ENCODE measurements around the gene ATXN1. TPM values are rescaled to one million over a fixed set of nuclear protein-coding genes. Genes with fewer than 3 reads are reported as not detected.

The ATXN1 gene
- total RNA-seq, 2 donors from 2014 or later, result 56.4 to 103 TPM

DNA sequence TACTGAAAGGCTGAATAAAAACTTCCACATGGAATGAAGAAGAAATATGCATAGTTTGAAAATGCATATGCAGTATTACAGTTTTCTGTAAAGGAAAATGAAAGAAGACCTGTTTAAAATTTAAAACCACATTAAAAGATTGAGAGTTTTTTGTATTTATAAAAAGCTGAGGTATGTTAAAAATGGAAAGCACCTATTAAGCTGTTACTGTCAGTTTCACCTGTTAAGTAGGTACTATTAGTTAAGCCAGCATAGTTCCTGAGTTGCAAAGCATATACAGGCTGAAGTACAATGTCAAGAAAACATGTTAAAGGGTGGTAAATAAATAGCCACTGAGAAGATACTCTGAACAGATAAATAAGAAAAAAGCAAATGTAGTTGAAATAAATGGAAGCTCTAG lies 69.9 kb downstream of the ATXN1 start:
- H3K27me3 Mint-ChIP-seq, result no peaks in the 10 kb centered on the region
- no peaks in the 10 kb centered on the region for H3K9me3 Mint-ChIP-seq
- no peak for DNase-seq (ENCODE audit: low spot score)
- peak overlapping the region; percentile 83 to 89 for H3K27ac Mint-ChIP-seq
- H3K4me1 Mint-ChIP-seq (ENCODE audit: low read depth in 2 of 2), result peaks cover 64 to 75% of the 10 kb centered on the region in 2 donors
- no peak for ATAC-seq
- H3K36me3 Mint-ChIP-seq, result peaks cover 6% of the 10 kb centered on the region
- H3K4me3 Mint-ChIP-seq, result peak overlapping the region; percentile 77

DNA sequence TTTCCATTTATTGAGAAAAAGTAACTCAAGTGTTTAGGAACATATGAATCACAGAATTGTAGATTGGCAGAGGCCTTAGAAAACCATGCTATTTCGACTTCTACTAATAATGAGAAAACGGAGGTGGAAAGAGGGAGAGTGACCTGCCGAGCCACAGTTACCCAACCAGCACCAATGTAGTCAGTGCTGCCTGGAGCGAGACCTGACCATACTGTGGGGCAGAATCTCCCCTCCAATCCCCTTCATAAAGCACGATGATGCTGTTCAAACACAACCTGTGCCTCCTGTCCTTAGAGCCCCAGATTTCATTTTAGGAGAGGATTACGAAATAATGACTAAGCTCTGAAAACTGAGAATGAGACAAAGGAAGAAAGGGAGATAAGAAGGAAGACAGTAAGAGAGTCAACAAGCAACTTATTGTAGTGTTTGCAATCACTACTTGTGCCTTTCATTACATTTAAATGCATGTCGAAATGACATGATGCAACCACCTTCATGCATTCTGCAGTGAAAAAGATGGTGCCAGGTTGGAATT lies 70.6 kb downstream of the ATXN1 start:
- H3K27me3 Mint-ChIP-seq, result no peaks in the 10 kb centered on the region
- ATAC-seq, result peak; percentile 68 to 70
- peak overlapping the region; percentile 83 to 89 for H3K27ac Mint-ChIP-seq
- H3K36me3 Mint-ChIP-seq, result peaks cover 6% of the 10 kb centered on the region
- no peaks in the 10 kb centered on the region for H3K9me3 Mint-ChIP-seq
- no peak for DNase-seq (ENCODE audit: low spot score)
- peaks cover 63 to 74% of the 10 kb centered on the region in 2 donors for H3K4me1 Mint-ChIP-seq (ENCODE audit: low read depth in 2 of 2)
- H3K4me3 Mint-ChIP-seq, result peak overlapping the region; percentile 77

DNA sequence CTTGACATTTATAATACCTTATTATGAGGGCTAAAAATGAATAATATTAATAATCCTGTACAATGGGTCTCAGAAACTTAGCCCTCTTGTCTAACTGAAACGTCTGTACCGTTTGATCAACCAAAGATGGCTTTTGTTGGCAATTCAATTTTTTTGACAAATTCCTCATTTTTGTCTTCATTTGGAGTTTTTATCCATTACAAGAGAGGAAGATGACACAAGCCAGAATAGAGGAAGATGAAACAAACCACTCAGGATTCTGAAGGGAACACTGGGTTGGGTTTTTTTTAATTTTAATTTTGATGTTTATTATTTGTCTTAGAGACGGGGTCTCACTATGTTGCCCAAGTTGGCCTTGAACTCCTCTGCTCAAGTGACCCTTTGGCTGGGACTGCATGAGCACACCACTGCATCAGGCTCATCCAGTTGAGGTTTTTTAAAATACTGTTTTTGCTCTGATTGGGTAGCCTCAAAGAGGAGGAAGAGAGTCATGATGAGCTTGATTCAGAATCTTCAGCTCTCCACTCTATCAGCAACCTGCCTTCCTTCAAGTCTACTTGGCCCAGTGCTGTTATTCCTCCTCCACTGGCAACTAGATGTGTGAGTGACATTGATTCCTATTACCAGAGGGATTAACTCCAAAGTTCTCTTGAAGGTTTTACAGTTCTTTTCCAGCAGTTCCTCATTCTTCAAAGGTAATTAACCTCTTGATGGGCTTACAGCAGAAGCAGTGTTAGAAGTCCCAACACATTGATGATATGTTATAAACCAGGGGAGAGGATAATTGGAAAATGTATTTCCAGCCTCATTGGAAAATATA lies 71.3 kb downstream of the ATXN1 start:
- H3K27me3 Mint-ChIP-seq, result no peaks in the 10 kb centered on the region
- H3K27ac Mint-ChIP-seq, result peak overlapping the region; percentile 83 to 89
- DNase-seq (ENCODE audit: low spot score) (no peak), ATAC-seq (no peak)
- H3K4me3 Mint-ChIP-seq, result peak overlapping the region; percentile 77
- H3K36me3 Mint-ChIP-seq, result peaks cover 6% of the 10 kb centered on the region
- H3K4me1 Mint-ChIP-seq (ENCODE audit: low read depth in 2 of 2), result peaks cover 65 to 73% of the 10 kb centered on the region in 2 donors
- H3K9me3 Mint-ChIP-seq, result no peaks in the 10 kb centered on the region

DNA sequence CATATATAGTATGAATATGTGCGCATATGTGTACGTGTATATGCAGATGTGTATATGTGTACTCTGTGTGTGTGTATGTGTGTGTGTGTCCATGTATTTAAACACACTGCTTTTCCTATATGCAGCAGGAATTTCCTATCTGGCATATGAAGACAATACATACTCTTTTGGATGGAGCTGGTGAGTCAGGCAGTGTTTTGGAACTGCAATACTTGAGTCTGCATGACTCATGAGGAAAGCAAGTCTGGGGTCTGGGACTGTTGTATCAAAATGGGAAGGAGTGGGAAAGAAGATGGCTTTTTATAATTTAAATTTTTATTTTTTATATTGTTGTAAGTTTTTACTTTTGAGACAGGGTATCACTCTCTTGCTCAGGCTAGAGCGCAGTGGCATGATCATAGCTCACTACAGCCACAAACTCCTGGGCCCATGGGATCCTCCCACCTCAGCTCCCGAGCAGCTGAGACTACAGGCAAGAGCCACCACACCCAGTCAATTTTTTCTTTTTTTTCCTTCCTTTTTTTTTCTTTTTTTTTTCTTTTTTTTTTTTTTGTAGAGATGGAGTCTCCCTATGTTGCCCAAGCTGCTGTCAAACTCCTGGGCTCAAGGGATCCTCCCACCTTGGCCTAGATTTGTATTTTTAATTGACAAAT lies 72.2 kb downstream of the ATXN1 start:
- DNase-seq (ENCODE audit: low spot score) (no peak), ATAC-seq (no peak)
- Mint-ChIP-seq H3K9me3 (no peaks in the 10 kb centered on the region), H3K4me3 (no peak overlapping the region), H3K4me1 (ENCODE audit: low read depth in 2 of 2) (peaks cover 67 to 76% of the 10 kb centered on the region in 2 donors), H3K27me3 (no peaks in the 10 kb centered on the region), H3K36me3 (peaks cover 6% of the 10 kb centered on the region), H3K27ac (peak overlapping the region; percentile 83 to 88)

DNA sequence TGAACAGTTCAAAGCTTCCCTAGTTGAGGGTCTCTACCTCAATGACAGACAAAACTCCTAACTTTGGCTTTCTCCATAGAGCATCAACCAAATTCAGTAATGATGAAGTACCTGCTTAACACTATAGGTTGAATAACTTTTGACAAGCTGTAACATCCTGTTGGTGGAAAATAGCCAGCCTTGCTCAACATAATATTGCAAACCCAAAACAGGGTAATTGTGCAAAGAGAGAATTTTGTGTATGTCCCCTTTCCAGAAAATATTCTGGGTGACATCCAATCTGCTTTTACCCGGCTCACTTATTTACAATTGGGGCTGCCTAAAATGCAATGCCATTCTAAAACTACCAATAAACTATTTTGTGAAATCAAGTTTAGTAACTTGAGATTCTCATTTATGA lies 72.8 kb downstream of the ATXN1 start:
- H3K4me1 Mint-ChIP-seq (ENCODE audit: low read depth in 2 of 2), result peaks cover 69 to 77% of the 10 kb centered on the region in 2 donors
- DNase-seq (ENCODE audit: low spot score) (no peak), ATAC-seq (no peak)
- no peaks in the 10 kb centered on the region for H3K9me3 Mint-ChIP-seq
- H3K36me3 Mint-ChIP-seq, result peaks cover 6% of the 10 kb centered on the region
- no peaks in the 10 kb centered on the region for H3K27me3 Mint-ChIP-seq
- H3K4me3 Mint-ChIP-seq, result peak overlapping the region; percentile 79
- peak overlapping the region; percentile 83 to 88 for H3K27ac Mint-ChIP-seq

DNA sequence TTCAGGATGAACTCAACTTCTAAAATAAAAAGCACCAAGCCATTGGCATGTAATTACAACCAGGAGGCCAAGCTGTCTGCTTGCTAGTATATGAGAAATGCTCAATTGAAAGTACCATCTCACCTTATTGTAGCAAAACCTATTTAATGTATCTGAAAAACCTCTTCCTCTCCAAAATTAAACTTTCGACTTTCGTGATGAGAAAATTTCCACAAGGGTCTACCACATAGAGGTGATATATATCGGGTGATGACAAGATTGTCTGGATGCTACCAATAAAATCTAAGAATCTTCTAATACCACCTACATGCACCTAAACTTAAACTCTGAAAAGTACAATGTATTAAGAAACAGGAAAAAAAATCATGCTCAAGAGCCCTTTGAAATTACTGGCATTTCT lies 74.2 kb downstream of the ATXN1 start:
- Mint-ChIP-seq H3K9me3 (no peaks in the 10 kb centered on the region), H3K4me3 (peak overlapping the region; percentile 79), H3K4me1 (ENCODE audit: low read depth in 2 of 2) (peaks cover 67 to 86% of the 10 kb centered on the region in 2 donors), H3K36me3 (peaks cover 6% of the 10 kb centered on the region), H3K27me3 (no peaks in the 10 kb centered on the region), H3K27ac (peak overlapping the region; percentile 83 to 88)
- no peak for DNase-seq (ENCODE audit: low spot score)
- ATAC-seq, result no peak

DNA sequence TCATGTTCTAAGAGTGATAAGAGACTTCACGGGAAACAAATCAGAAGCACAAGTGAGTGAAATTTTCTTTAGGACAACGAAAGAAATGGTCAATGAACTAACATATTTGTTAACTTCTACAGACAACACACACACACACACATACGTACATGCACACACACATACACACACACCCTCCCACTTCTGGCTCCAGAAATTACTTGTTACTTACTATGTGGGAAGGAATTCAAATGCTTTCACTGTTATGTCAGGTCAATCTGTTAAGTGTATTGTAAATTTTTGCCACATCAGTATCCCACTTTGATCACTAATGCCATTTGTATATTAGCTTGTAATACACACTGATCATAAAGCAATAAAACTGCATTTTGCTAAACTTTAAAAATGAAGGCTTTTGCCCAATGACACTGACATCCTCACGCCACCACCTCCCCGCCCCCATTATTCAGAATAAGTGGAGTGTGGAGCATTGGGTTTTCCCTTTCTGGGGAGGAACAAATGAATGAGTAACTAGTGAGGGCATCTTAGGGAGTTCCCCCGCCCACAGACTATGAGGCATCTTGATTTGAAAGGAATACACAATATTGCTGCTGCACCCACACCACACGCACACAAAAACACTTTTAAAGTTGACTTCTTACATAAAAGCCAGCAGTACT lies 76.2 kb downstream of the ATXN1 start:
- Mint-ChIP-seq H3K4me3 (peak overlapping the region; percentile 63), H3K9me3 (no peaks in the 10 kb centered on the region), H3K27me3 (no peaks in the 10 kb centered on the region), H3K36me3 (peaks cover 5% of the 10 kb centered on the region), H3K27ac (peak overlapping the region; percentile 69 to 89), H3K4me1 (ENCODE audit: low read depth in 2 of 2) (peaks cover 65 to 85% of the 10 kb centered on the region in 2 donors)
- ATAC-seq, result peak; percentile 86 to 90
- DNase-seq (ENCODE audit: low spot score), result peak; percentile 92

DNA sequence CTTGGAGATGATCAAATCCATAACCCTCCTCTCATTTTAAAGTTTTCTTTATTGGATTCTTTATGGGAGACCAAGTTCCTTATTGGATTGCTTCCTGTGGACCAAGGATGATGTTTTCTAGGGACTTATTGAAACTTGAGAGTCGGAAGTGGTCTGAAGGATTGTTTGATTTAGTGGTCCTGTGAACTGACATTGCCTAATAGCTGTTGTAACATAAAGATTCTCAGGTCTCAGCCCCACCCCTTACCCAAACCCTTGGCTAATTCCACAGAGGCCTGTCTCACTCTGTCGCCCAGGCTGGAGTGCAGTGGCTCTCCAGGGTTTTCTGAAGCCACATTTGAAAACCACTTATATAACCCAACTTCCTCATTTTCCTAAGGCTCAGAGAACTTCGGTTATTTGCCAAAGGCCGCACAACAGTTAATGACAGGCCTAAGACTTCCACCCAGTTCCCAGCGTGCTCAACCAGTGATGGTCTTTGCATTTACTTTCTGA lies 77.0 kb downstream of the ATXN1 start:
- peak overlapping the region; percentile 69 to 89 for H3K27ac Mint-ChIP-seq

DNA sequence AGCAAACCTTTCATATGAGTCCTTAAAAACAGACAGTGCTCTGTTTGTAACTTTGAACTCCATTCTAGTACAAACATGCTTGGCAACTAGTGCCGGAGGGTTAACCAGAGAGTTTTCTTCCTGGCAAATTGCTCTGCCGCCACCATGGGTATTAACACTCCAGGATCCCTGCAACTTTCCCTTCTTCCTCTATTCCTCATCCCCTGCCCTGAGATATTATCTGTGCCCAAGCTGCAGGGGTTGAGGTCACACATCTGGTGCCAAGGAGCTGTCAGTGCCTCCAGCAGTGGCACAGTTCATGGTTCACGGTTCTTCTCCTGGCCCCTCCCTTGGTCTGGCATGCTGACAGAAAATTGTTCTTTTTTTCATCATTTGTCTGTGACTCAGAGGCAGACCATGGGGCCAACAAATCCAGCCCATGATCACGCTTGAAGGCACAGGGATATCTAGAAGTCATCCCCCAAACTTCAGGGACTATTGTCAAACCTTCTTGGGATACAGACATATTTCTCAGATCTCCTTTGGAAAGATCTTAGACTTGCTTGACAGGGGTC lies 77.5 kb downstream of the ATXN1 start:
- Mint-ChIP-seq H3K27me3 (no peaks in the 10 kb centered on the region), H3K4me3 (peak overlapping the region; percentile 63), H3K4me1 (ENCODE audit: low read depth in 2 of 2) (peaks cover 63 to 80% of the 10 kb centered on the region in 2 donors), H3K36me3 (peaks cover 5% of the 10 kb centered on the region), H3K9me3 (no peaks in the 10 kb centered on the region), H3K27ac (peak overlapping the region; percentile 69 to 89)
- ATAC-seq, result peak in 1 of 2 donors; percentile 54
- no peak for DNase-seq (ENCODE audit: low spot score)

More for the DNA sequence above, 77.0 kb downstream of the ATXN1 start:
- H3K27me3 Mint-ChIP-seq, result no peaks in the 10 kb centered on the region
- no peak for DNase-seq (ENCODE audit: low spot score)
- H3K36me3 Mint-ChIP-seq, result peaks cover 5% of the 10 kb centered on the region
- no peaks in the 10 kb centered on the region for H3K9me3 Mint-ChIP-seq
- peak; percentile 44 to 67 for ATAC-seq
- H3K4me1 Mint-ChIP-seq (ENCODE audit: low read depth in 2 of 2), result peaks cover 65 to 82% of the 10 kb centered on the region in 2 donors
- H3K4me3 Mint-ChIP-seq, result peak overlapping the region; percentile 63

DNA sequence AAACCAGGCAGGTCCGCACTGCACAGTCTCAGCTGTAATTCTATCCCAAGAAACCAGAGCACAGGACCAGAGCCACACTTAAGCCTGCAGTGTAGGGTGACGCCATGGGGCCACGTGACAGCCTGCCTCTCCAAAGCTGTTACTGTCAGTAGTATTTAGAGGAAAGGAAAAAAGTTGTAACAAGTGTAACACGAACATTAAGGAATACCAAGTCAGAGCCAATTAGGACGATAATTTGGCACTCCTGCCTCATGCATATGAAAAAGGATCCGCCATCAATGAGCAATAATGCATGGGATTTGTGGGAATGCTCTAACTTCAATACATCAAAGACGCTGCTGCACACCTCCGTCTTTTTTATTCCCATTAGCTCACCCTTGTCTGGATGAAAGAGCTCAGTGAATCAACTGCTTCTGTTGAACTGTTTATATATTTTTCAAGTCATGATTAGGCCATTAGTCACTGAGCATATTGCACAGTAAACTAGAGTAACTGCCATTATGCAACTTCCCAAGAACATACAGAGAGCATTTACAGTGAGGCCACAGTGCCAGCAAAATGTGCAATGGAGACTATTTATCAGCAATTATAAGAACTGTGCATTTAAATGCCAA lies 79.9 kb downstream of the ATXN1 start:
- Mint-ChIP-seq H3K36me3 (peaks cover 5% of the 10 kb centered on the region), H3K4me3 (no peak overlapping the region), H3K27ac (peak overlapping the region; percentile 30 to 89), H3K27me3 (no peaks in the 10 kb centered on the region), H3K9me3 (no peaks in the 10 kb centered on the region), H3K4me1 (ENCODE audit: low read depth in 2 of 2) (peaks cover 50 to 76% of the 10 kb centered on the region in 2 donors)
- DNase-seq (ENCODE audit: low spot score) (no peak), ATAC-seq (peak; percentile 53 to 55)

DNA sequence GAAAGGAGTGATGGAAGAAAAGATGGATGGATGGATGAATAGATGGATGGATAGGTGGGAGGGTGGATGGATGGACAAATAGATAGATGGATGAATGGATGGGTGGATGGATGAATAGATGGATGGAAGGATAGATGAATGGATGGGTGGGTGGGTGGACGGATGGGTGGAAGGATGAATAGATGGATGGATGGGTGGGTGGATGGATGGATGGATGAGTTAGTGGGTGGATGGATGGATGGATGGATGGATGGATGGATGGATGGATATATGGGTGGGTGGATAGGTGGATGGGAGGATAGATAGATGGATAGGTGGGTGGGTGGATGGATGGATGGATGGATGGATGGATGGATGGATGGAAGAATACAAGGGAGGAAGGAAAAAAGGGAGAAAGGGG lies 82.2 kb downstream of the ATXN1 start:
- Mint-ChIP-seq H3K4me1 (ENCODE audit: low read depth in 2 of 2) (peaks cover 38 to 69% of the 10 kb centered on the region in 2 donors), H3K36me3 (peaks cover 5% of the 10 kb centered on the region), H3K27ac (peak overlapping the region in 1 of 2 donors; percentile 2)

DNA sequence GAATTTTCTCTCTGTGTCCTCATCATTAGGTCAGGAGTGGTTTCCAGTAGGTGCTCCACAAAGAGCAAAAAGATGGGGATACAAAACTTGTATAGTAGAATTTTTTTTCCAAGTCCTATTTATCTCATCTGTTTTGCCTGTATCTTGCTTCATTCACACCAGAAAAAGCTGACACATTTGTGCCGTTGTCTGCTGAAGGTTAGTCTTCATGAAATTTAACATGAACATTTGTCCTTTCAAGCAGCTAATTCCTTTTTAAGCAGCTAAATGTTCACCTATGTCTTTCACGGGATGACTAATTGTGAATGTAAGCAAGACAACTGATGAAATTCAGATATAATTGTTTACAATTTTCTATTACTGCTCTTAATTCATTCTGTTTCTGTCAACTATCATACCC lies 83.8 kb downstream of the ATXN1 start:
- ATAC-seq (no peak), DNase-seq (ENCODE audit: low spot score) (no peak)
- no peak overlapping the region for H3K4me3 Mint-ChIP-seq
- no peaks in the 10 kb centered on the region for H3K27me3 Mint-ChIP-seq
- H3K36me3 Mint-ChIP-seq, result peaks cover 5% of the 10 kb centered on the region
- no peaks in the 10 kb centered on the region for H3K9me3 Mint-ChIP-seq
- peaks cover 32 to 59% of the 10 kb centered on the region in 2 donors for H3K4me1 Mint-ChIP-seq (ENCODE audit: low read depth in 2 of 2)
- H3K27ac Mint-ChIP-seq, result no peak overlapping the region

More for the DNA sequence above, 82.2 kb downstream of the ATXN1 start:
- ATAC-seq (no peak), DNase-seq (ENCODE audit: low spot score) (no peak)
- H3K27me3 Mint-ChIP-seq, result no peaks in the 10 kb centered on the region
- no peak overlapping the region for H3K4me3 Mint-ChIP-seq
- no peaks in the 10 kb centered on the region for H3K9me3 Mint-ChIP-seq

DNA sequence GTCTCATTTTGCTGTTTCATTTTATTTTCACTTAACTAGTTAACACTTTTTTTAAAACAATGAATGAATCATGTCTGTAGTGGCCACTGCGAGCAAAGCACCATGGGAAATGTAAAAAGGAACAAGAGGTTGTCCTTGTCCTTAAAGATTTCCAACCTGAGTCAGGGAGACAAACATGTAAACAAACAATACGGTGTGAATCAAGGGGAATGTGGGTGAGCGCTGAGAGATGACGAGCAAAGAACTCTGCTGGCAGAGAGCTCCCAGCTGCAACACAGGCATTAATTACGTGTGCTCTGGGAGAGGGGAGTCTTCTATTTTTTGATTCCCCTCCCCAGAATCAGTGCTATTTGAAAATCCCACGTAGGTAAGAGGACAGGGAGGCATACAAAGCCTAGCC lies 84.3 kb downstream of the ATXN1 start:
- H3K27me3 Mint-ChIP-seq, result no peaks in the 10 kb centered on the region
- peak overlapping the region; percentile 66 for H3K4me3 Mint-ChIP-seq
- peaks cover 36 to 60% of the 10 kb centered on the region in 2 donors for H3K4me1 Mint-ChIP-seq (ENCODE audit: low read depth in 2 of 2)
- no peak for DNase-seq (ENCODE audit: low spot score)
- no peak for ATAC-seq
- peak overlapping the region; percentile 41 to 51 for H3K27ac Mint-ChIP-seq
- H3K36me3 Mint-ChIP-seq, result peaks cover 5% of the 10 kb centered on the region
- no peaks in the 10 kb centered on the region for H3K9me3 Mint-ChIP-seq

All from natural killer cell treated with Interleukin-12 subunit alpha and Interleukin-12 subunit beta and Interleukin-15 and Interleukin-18, amount 100 ng/mL, for 72 hours (primary cell).